ENCODE results near the gene TUBA8.
"Not testable (repeated sequence)": the region's sequence is repeated elsewhere in the genome, so short reads cannot be mapped to it uniquely, and the experiment has no call there.

The TUBA8 gene

DNA sequence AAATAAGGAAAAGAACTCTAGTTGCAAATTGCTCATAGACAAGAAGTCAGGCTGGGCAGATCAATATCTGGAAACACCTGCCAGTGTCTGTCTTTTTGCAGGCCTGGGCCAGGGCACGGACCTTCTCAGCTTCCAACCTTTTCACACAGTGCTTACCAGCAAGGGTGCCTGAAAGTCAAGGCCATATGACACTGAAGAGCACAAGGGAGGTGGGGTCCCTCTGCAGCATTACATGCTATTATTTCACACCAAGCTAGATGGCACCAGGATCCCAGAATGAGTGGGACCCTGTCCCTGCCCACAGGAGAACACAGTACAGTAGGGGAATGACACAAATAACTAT, 38.7 kb upstream of the TUBA8 start:
- TF ChIP-seq, protein P1, sequence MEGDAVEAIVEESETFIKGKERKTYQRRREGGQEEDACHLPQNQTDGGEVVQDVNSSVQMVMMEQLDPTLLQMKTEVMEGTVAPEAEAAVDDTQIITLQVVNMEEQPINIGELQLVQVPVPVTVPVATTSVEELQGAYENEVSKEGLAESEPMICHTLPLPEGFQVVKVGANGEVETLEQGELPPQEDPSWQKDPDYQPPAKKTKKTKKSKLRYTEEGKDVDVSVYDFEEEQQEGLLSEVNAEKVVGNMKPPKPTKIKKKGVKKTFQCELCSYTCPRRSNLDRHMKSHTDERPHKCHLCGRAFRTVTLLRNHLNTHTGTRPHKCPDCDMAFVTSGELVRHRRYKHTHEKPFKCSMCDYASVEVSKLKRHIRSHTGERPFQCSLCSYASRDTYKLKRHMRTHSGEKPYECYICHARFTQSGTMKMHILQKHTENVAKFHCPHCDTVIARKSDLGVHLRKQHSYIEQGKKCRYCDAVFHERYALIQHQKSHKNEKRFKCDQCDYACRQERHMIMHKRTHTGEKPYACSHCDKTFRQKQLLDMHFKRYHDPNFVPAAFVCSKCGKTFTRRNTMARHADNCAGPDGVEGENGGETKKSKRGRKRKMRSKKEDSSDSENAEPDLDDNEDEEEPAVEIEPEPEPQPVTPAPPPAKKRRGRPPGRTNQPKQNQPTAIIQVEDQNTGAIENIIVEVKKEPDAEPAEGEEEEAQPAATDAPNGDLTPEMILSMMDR (conservative IDR thresholded peaks at IDR 0.05; ENCODE audit: low read depth, low read length) = no peak
- no peak overlapping the region for H3K4me3 ChIP-seq (ENCODE audit: low read depth, low read length)
- DNase-seq (ENCODE audit: low read depth) = no peak

DNA sequence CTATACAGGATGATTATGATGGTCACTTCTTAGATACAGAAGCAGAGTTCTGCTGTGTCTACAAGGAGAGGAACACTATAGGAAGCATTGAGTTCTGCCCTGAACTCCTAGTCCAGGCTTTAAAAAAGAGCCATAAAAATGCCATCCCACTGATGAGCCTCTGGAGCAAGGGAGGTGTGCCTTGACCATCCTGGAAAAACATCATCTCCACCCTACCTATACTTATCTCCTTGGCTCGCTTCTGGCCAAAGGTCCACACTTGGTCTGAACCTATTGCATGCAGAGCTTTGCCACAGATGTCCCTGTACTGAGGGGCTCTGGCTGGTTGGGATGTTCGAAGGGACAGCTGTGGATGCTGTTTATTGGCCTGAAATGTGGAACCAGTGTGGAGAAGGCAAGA, 37.1 kb upstream of the TUBA8 start:
- TF ChIP-seq, protein P1 (conservative IDR thresholded peaks at IDR 0.05; ENCODE audit: low read depth, low read length) = no peak
- DNase-seq (ENCODE audit: low read depth) = no peak
- H3K4me3 ChIP-seq (ENCODE audit: low read depth, low read length) = no peak overlapping the region

- not testable (repeated sequence) for H3K4me3 ChIP-seq (ENCODE audit: low read depth, low read length); DNase-seq (ENCODE audit: low read depth)
Measured at GRCh38 chr22:18073927-18074326, 36.7 kb upstream of the TUBA8 start.

GRCh38 chr22:18075101-18075719, 35.4 kb upstream of the TUBA8 start:
- H3K4me3 ChIP-seq (ENCODE audit: low read depth, low read length) = no peak overlapping the region
- TF ChIP-seq, protein P1 (conservative IDR thresholded peaks at IDR 0.05; ENCODE audit: low read depth, low read length) = no peak
- DNase-seq (ENCODE audit: low read depth) = no peak

- TF ChIP-seq, protein P1 (conservative IDR thresholded peaks at IDR 0.05; ENCODE audit: low read depth, low read length) = peak; percentile 83
- no peak overlapping the region for H3K4me3 ChIP-seq (ENCODE audit: low read depth, low read length)
- peak; percentile 95 for DNase-seq (ENCODE audit: low read depth)
Measured at GRCh38 chr22:18075720-18076497, 34.7 kb upstream of the TUBA8 start.

DNA sequence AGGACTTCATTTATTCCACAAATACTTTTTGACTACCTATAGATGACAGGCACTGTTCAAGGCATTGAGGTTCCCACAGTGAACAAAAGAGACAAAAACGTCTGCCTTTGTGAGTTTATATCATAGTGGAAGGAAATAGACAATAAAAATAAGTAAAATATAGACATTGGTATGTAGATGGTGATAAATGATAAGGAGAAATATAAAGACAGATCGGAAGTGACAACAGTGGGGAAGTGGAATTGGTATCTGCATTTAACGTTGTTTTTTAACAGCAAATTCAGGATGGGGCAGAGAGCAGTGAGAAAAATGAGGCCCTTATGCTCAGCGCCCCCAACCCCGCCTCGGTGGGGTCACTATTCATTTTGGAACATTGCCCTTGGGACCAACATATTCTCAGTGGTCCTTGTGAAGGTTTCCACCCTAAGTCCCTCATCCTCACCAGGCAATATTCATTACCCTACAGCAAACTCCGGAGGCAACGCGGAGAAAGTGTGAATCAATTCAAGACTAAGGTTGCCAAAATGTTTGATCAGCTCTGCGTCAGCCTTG, 33.4 kb upstream of the TUBA8 start:
- H3K4me3 ChIP-seq (ENCODE audit: low read depth, low read length) = peak overlapping the region; percentile 98
- TF ChIP-seq, protein P1 (conservative IDR thresholded peaks at IDR 0.05; ENCODE audit: low read depth, low read length) = no peak
- DNase-seq (ENCODE audit: low read depth) = no peak

DNA sequence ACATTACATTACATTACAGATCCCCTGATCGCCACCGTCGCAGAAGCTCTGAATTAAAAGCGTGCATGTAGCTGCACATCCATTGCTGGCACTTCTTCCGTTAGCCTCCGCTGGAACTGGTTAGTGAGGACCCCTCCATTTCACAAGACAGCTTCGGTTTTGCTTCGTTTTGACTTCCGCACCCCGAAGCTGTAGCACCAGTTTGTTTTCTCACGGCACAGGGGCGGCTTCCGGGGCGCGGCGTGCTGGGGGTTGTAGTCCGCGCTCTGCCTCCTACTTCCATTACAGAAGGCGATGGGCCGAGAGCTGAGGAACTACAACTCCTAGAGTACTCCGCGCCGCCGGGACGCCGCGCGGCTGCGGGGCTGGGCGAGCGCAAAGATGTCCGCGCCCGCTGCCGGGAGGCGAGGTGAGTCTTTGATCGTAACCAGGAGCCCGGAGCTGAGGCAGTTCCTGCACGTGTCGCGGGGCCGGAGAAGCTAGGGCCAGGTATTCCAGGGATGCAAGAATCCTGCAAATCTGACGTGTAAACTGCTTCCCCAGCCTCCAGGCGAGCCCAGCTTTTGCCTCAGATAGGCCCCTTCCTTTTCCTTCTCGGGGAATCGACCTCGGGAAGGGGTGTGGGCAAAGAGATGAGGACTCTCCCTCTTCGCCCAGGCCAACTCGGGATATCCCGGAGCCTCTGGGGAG, 32.8 kb upstream of the TUBA8 start, which contains the start of gene PEX26:
Gene PEX26 (plus strand): TSS at position 352 of the 690 bp plus-strand sequence. CDS start 387 bp downstream, outside the sequence.
- H3K4me3 ChIP-seq (ENCODE audit: low read depth, low read length) = peak within 1 kb of the TSS; percentile 98
- DNase-seq (ENCODE audit: low read depth) = peak; percentile 98
- TF ChIP-seq, protein P1 (conservative IDR thresholded peaks at IDR 0.05; ENCODE audit: low read depth, low read length) = no peak

All from choroid plexus epithelial cell (primary cell).